ENCODE measurements around the gene KCNA3.

KCNA3 gene

GRCh38 chr1:110637475-110637874 is 37.3 kb downstream of the KCNA3 start:
- no peak for DNase-seq

- DNase-seq, result no peak
Observed at GRCh38 chr1:110636149-110636935, 38.4 kb downstream of the KCNA3 start.

GRCh38 chr1:110635434-110635833 is 39.3 kb downstream of the KCNA3 start:
- no peak for DNase-seq

GRCh38 chr1:110634455-110635311 is 40.1 kb downstream of the KCNA3 start:
- DNase-seq, result no peak

- no peak for DNase-seq
Observed at GRCh38 chr1:110634086-110634454, 40.7 kb downstream of the KCNA3 start.

GRCh38 chr1:110633646-110634030 is 41.1 kb downstream of the KCNA3 start:
- no peak for DNase-seq

- no peak for DNase-seq
Observed at GRCh38 chr1:110631836-110632620, 42.7 kb downstream of the KCNA3 start.

- peak; percentile 25 for DNase-seq
Observed at GRCh38 chr1:110630839-110631663, 43.7 kb downstream of the KCNA3 start.

GRCh38 chr1:110628323-110629105 is 46.2 kb downstream of the KCNA3 start:
- no peak for DNase-seq

GRCh38 chr1:110627764-110628163 is 47.0 kb downstream of the KCNA3 start:
- no peak for DNase-seq

GRCh38 chr1:110626889-110627288 is 47.9 kb downstream of the KCNA3 start:
- DNase-seq, result no peak

Measured in NCI-H510A (cell line).